Activated T-cell treated with anti-CD3 and anti-CD28 coated beads for 24 hours (primary cell): ENCODE measurements around the gene DOLPP1.

ENCODE experiments used
- DNase-seq: peaks from one replicate; pipeline ENCODE4 v3.0.0-alpha.2; 2020; ENCODE audit warnings: low read depth

DOLPP1 gene

GRCh38 chr9:129064499-129064908 lies 16.4 kb upstream of the DOLPP1 start:
- no peak for DNase-seq

DNA sequence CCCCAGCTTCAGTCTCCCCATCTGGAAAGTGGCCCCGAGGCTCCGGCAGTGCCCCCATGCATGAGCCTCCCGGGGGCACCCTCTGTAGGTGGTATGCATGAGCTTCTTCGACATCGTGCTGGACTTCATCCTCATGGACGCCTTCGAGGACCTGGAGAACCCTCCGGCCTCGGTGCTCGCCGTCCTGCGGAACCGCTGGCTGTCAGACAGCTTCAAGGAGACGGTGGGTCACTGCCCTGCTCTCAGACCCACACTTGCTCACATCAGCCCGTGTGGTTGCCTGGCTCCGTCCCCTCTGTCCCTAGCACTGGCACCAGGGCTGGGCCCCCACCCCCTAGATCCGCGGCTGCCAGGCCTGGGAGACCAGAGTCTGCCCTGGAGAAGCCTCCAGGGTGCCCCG lies 12.8 kb upstream of the DOLPP1 start:
- DNase-seq = no peak

DNA sequence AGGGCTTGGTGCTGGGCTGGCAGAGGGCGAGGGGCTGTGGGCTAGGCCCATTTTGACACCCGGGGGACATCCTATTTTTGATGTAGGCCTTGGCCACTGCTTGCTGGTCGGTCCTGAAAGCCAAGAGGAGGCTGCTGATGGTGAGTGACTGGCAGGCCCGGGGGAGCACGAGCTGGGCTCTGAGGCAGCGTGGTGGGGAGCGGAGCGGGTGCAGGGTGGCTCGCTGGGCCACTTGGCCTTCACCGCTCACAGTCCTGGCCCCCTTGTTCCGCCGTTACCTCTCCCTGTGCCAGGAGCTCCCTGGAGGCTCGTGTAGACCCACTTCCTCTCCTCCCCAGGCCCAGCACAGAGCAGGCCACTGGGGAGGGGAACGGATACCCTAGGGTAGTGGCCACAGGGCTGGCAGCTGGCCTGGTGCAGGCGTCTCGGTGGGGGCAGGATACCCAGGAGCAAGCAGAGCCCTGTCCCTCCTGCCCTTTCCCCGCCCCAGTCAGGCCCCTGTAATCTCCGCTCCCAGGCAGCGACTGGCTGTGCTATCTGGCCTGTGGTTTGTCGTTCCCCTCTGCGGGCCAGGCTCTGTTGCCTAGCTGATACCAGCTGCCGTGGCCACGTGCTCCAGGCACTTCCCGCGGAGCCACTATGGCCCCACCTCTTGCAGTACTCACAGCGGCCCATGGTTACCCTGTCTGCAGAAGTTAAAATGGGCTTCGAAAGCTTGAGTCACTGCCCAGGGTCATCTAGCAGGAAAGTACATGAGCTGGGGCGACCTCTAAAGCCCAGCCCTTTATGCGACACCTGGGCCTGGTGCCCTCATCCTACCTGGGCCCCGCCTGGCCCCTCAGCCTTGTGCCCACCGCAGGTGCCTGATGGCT lies 11.7 kb upstream of the DOLPP1 start:
- peak; percentile 40 for DNase-seq

GRCh38 chr9:129069862-129070641 lies 10.9 kb upstream of the DOLPP1 start:
- no peak for DNase-seq

DNA sequence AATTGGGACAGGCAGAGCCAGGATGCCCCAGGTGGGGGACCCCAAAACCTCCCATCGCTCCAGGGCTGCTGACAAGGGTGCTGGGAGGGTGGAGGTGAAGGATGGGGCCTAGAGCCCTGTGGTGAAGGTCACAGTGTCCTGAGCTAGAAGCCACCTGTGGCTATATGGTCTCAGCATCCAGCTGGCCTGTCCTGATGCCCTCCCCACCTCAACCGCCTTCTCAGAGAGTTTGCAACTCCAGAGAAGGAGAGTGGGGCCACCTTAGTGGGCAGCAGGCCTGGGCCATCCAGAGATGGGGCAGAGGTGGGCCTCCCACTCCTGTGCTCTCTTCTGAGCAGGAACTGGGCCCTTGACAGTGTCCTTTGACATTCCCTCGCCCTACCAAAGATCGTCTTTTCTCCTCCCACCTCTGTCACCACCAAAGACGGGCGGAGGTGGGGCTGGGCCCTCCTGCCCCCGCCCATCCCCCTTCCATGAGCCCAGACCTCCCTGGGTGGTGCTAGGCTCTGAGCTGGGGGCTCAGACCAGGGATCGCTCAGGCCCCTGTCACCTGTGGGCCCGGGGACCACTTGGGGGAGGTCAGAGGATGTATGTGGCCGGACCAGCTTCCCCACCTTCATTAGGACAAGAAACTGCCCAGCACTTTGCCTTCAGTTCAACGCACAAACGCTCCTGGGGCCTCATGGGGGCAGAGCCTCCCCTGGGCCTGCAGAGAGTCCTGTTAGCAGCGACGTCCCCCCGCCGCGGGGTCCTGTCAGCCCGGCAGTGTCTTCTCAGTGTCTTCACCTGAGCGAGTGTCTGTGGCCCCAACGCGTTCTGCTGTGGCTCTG lies 10.0 kb upstream of the DOLPP1 start:
- DNase-seq = no peak

DNA sequence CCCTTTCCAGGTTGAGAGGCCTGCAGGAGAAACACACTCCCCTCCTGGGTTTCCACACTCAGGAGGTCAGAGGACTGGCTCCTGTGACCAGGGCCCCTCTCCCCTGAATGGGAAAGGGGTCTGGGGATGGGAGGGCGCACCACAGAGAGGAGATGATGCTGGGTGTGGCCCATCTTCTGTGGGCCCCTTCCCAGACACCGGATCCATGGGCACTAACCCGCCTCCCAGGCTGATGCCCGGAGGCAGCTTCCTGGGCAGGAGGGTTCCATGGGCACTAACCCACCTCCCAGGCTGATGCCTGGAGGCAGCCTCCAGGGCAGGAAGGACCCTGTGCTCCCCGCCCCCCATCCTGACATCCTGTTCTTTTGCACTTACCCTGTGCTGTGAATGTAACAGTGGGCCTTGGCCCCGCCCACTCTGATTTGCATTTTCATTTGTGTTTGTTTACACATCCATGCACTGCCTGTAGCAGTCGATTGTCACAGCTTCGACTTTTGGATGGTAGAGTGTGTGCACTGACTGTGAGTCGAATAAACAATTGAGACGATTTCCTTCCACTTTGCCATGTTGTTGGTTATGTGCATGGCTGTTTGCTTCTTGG lies 9.3 kb upstream of the DOLPP1 start:
- DNase-seq = no peak

DNA sequence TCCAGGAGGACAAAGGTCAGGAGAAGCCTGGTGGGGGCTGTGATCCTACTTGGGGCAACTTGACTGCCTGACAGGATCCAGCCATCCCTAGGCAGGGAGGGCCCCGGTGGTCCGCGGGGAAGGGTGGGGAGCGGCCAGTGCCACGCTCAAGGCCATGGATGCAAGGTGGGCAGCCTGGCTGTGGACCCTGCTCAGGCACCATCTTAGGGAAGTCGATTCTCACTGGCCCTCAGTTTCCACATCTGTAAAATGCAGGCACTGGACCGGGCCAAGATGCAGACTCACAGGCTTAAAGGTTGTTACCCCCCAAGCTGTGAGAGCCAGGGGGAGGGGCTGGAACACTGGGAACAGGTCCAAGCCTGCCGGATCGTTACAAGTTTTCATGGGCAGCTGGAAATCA lies 8.7 kb upstream of the DOLPP1 start:
- no peak for DNase-seq

DNA sequence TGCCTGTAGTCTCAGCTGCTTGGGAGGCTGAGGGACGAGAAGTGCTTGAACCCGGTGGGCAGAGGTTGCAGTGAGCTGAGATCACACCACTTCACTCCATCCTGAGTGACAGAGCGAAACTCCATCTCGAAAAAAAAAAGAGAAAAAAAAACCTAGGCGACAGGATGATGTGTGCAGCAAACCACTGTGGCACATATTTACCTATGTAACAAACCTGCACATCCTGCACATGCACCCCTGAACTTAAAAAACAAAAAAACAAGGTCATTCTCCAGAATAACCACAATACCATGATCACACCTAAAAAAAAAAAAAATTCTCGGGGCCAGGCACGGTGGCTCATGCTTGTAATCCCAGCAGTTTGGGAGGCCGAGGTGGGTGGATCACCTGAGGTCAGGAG lies 7.5 kb upstream of the DOLPP1 start:
- DNase-seq = no peak

DNA sequence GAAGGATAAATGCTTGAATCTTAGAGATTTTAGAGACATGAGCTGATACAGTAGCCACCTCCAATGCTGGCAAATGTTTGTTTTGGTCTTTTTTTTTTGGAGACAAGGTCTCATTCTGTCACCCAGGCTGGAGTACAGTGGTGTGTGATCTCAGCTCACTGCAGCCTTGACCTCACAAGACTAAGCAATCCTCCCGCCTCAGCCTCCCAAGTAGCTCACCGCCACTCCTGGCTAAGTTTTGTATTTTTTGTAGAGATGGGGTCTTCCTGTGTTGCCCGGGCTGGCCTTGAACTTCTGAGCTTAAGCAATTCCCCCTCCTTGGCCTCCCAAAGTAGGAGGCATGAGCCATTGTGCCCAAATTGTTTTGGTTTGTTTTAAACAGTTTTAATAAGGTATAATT lies 6.8 kb upstream of the DOLPP1 start:
- no peak for DNase-seq

DNA sequence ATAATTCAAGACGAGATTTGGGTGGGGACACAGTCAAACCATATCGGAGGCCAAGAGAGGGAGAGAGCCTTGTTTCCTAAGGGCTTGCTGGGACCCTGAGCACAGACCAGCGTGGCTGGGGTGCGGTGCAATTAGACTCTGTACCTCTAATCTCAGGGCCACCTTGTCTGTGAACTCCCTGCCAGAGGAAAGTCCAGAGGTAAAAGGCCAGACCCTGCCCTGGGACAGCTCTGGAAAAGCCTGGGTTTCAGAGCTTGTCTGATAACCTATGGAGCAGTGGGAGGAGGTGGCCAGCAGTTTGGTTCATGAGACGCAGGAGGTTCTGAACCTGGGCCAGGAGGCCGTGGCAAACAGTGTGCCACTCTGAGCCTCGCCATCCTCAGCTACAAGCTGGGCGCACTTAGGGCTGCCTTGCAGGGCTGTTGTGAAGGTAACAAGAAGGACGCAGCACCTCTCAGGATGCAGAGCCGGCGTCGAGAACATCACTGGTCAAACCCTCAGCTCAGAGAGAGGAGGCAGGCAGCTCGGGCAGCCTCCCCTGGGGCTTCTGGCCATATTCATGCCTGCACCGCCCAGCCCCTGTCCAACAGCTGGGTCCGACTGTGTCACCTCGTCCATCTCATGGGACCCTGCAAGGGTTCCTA lies 4.8 kb upstream of the DOLPP1 start:
- DNase-seq = no peak

- DNase-seq = no peak
These were observed 4.3 kb upstream of the DOLPP1 start for GRCh38 chr9:129076640-129077037.

DNA sequence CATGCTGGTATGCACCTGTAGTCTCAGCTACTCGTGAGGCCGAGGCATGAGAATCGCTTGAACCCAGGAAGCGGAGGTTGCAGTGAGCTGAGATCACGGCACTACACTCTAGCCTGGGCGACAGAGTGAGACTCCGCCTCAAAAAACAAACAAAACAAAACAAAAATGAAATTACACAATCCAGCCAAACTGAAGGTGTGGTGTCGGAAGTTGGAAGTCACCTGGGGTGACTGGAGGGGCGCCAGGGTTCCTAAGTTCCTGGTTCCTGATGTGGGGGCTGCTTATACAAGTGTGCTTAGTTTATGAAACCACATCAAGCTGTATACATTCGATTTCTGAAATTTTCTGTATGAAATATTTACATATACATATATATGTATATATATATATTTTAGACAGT lies 3.7 kb upstream of the DOLPP1 start:
- DNase-seq = no peak

DNA sequence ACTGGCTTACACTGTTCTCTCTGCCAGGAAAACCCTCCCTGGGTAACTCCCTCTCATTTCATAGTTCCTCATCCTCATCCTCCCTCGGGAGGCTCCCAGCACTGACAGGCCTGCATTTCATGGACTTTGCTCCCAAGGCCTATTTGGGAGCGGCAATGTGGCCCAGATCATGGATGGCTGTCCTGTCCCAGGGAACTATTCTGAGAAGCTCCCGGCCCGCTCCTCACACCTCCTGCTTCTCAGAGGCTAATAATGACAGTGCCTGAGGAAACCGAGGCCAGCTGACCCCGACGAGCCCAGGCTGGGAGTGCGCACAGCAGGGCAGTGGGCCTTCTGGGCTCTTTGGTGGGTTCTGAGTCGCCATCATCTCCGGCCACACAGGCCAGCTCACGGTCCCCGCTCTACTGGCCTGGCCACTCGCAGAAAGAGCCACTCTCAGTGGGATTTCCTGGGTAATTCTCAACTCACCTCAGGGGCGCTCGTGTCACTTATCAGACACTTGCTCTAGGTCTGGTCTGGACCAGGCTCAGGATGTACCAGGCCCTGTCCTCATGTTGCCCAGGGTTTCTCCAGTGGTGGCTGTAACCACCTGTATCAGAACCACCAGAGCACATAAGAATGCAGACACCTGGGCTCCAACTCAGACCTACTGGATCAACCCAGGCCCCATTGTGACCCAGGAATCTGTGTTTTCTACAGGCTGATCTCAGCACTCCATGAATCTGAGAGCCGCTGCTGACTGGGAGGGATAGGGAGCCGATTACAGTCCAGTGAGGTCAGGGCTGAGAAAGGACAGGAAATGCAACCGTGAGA lies 2.0 kb upstream of the DOLPP1 start:
- DNase-seq = no peak

DNA sequence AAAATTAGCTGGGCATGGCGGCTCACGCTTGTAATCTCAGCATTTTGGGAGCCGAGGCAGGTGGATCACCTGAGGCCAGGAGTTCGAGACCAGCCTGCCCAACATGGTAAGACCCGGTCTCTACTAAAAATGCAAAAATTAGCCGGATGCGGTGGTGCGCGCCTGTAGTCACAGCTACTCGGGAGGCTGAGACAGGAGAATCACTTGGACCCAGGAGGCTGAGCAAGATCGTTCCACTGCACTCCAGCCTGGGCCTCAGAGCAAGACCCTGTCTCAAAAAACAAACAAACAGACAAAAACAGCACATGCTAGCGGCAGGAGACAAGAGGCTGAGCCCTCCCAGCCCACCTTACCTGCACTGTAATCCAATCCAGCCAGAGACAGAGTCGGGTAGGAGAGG lies 1.1 kb upstream of the DOLPP1 start:
- DNase-seq = no peak

- DNase-seq = no peak
These were observed 662 bp upstream of the DOLPP1 start for GRCh38 chr9:129080298-129080600.

DNA sequence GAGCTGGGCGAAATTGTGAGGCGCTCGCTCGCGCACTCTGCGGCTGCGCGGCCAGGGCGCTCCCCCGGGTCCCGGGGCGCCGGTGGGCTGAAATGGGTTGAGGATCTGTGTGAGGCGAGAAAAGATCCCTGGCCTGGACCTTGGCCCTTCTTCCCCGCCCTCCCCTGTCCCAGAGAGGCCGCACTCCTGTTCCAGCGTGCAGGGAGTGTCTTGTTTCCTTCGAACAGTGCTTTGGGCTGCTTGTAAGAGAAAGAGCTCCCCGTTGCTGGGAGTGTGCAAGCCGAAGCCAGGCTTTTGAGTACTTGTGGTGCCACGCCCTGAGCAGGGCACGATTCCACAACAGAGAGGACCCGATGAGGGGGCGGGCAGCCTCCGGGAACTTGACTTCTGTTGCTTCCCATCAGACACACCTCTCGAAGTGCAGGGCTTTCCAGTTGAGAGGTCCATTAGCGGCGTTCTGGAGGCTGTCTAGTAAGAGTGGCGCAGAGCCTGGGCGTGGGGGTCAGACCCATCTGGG lies 535 bp downstream of the DOLPP1 start:
- DNase-seq = peak; percentile 14

GRCh38 chr9:129084087-129084486 lies 3.2 kb downstream of the DOLPP1 start:
- no peak for DNase-seq

DNA sequence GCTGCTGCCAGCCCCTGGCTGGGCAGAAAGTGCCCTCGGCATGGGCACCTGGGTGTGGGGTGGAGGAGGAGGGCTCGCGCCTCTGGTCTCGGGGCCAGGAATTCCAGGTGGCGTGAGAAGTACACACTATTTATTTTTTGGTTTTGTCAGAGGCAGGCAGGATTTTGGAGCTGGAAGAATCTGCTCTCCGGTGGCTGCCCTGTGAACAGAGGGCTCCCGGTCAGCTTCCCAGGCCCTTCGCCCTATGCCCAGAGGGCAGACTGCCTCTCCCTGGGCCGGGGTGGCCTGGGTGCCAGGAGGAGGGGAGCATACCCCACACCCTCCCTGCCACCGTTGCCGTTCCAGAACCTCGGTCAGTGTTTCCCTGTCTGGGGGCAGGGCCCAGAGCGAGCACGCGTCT lies 8.3 kb downstream of the DOLPP1 start:
- no peak for DNase-seq

DNA sequence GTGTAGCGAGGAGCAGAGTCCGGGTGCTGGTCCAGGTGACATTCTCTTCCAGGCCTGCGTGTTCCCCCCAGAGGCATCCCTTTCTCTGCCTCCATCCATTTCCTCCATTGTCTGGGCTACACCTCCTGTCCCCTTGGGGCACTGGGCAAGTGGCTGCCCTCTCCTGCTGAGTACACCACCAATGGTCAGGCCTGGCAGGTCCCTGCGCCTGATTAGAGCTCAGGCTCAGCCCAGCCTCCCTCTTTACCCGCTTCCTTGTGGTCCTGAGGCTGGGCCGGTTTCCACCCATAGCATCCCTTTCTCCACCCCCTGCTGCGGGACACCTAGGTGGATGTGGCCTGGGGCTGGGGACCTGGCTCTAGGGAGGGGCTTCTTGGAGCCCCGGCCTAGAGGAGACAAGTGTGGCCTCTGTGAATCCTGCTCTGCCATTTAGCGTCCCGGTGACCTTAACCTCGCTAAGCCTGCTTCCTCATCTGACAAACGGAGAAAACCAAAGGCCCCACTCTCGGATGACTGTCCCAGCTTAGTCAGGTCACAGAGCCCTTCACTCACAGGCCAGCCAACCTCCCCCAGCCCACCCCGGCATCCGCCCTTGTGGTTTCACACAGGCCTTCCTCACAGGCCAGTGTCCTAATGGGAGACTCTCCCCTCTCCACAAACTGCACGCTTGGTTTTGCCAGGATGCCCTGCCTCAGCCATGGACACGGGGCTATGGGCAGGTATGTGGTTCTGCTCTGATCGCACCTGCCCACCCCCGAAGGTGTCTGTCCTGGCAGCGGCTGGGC lies 12.9 kb downstream of the DOLPP1 start:
- no peak for DNase-seq
